HepG2 (cell line): ENCODE data around the gene APOM. TPM values are rescaled to one million over a fixed set of nuclear protein-coding genes. Genes with fewer than 3 reads are reported as not detected.

Source experiments
- AHDC1 ChIP-seq: sonication (generic); formaldehyde crosslinking; IDR thresholded peaks from 2 replicates; pipeline ENCODE4 v1.5.1; 2020; ENCODE audit warnings: mild to moderate bottlenecking, missing genetic modification reagents, borderline replicate concordance
- EED ChIP-seq: sonication (generic); formaldehyde crosslinking; IDR thresholded peaks from 2 replicates; pipeline ENCODE4 v1.5.0; 2020; ENCODE audit warnings: mild to moderate bottlenecking, missing genetic modification reagents
- ELF4 ChIP-seq: sonication (generic); formaldehyde crosslinking; IDR thresholded peaks from 2 replicates; pipeline ENCODE4 v1.5.0; 2020; ENCODE audit warnings: missing genetic modification reagents, mild to moderate bottlenecking, moderate library complexity, borderline replicate concordance
- EP300 ChIP-seq, 3 experiments: sonication (generic) in 1 of 3; formaldehyde crosslinking in 1 of 3; IDR thresholded peaks; 2 replicates each; pipeline versions ENCODE4 v1.5.1 to v1.6.1; 2011 to 2020; ENCODE audit warnings: low read depth in 2 of 3, low read length in 2 of 3, borderline replicate concordance in 1 of 3, improper control_type of control experiment in 1 of 3, mild to moderate bottlenecking in 1 of 3, missing genetic modification reagents in 1 of 3, moderate library complexity in 1 of 3
- GPN1 ChIP-seq: sonication (generic); formaldehyde crosslinking; IDR thresholded peaks from 2 replicates; pipeline ENCODE4 v1.5.1; 2020; ENCODE audit warnings: missing genetic modification reagents, borderline replicate concordance
- HDAC1 ChIP-seq: sonication (generic); formaldehyde crosslinking; IDR thresholded peaks from 2 replicates; pipeline ENCODE4 v1.5.1; 2020; ENCODE audit warnings: mild to moderate bottlenecking, missing genetic modification reagents
- IRF2 ChIP-seq: IDR thresholded peaks from 2 replicates; pipeline ENCODE4 v1.6.1; 2018; ENCODE audit warnings: missing genetic modification reagents, missing compliant biosample characterization
- KDM5B ChIP-seq: sonication (generic); formaldehyde crosslinking; IDR thresholded peaks from 2 replicates; pipeline ENCODE4 v1.4.0; 2020; ENCODE audit warnings: missing genetic modification reagents, mild to moderate bottlenecking, borderline replicate concordance
- NKX3-1 ChIP-seq: sonication (generic); formaldehyde crosslinking; IDR thresholded peaks from 2 replicates; pipeline ENCODE4 v1.5.0; 2020; ENCODE audit warnings: missing genetic modification reagents
- NR2F1 ChIP-seq, 2 experiments: fragments of 450-650 bp in 1 of 2; formaldehyde crosslinking in 1 of 2; IDR thresholded peaks; 2 replicates each; pipeline versions ENCODE4 v1.5.0 to v1.6.1; 2016 to 2020; ENCODE audit warnings: mild to moderate bottlenecking in 1 of 2, missing compliant biosample characterization in 1 of 2, missing genetic modification reagents in 1 of 2, moderate library complexity in 1 of 2
- POGZ ChIP-seq: sonication (generic); formaldehyde crosslinking; IDR thresholded peaks from 2 replicates; pipeline ENCODE4 v1.4.0; 2020; ENCODE audit warnings: mild to moderate bottlenecking, missing genetic modification reagents
- SOX13 ChIP-seq, 3 experiments: fragments of 450-650 bp in 1 of 3; sonication (generic) in 1 of 3; formaldehyde crosslinking in 1 of 3; IDR thresholded peaks in 2 of 3; conservative IDR thresholded peaks in 1 of 3; 2 replicates each; pipeline versions ENCODE4 v1.5.0 to v1.6.1; 2016 to 2020; ENCODE audit warnings: antibody characterized with exemption in 1 of 3, mild to moderate bottlenecking in 1 of 3, missing compliant biosample characterization in 1 of 3, missing genetic modification reagents in 1 of 3, moderate library complexity in 1 of 3
- ZNF264 ChIP-seq: sonication (generic); formaldehyde crosslinking; IDR thresholded peaks from 2 replicates; pipeline ENCODE4 v1.4.0; 2020; ENCODE audit warnings: missing genetic modification reagents
- ZNF274 ChIP-seq: sonication (generic); formaldehyde crosslinking; IDR thresholded peaks from 2 replicates; pipeline ENCODE4 v1.5.1; 2020; ENCODE audit warnings: mild to moderate bottlenecking, missing genetic modification reagents
- ZNF782 ChIP-seq: sonication (generic); formaldehyde crosslinking; IDR thresholded peaks from 2 replicates; pipeline ENCODE4 v1.4.0; 2020; ENCODE audit warnings: missing genetic modification reagents, mild to moderate bottlenecking, borderline replicate concordance
- polyA plus RNA-seq, 8 experiments: library from polyadenylated mRNA; depleted of rRNA in 3 of 8; stranded (reverse) in 7 of 8; unstranded in 1 of 8; fragments of >200 nt; fragmentation: Illumina TruSeq in 4 of 8; extraction: Trizol in 4 of 8; gene quantifications; 2 replicates each; pipeline versions ENCODE4 v1.2.1 to v1.2.3, GENCODE V29; 2011 to 2016; ENCODE audit warnings: low read depth in 4 of 8, missing spikeins in 1 of 8, mixed read lengths in 1 of 8; ENCODE audit not compliant: insufficient read depth in 1 of 8
- total RNA-seq, 5 experiments: library from RNA; depleted of rRNA; stranded (reverse); fragments of >200 nt; fragmentation: Illumina TruSeq; extraction: Trizol; gene quantifications; 2 replicates each; pipeline ENCODE4 v1.2.3, GENCODE V29; 2016; ENCODE audit warnings: low read depth in 1 of 5
- TF ChIP-seq, protein P1 (sequence below): IDR thresholded peaks from 2 replicates; pipeline ENCODE4 v1.6.1; 2016; ENCODE audit warnings: missing compliant biosample characterization, missing genetic modification reagents, borderline replicate concordance
- TF ChIP-seq, protein P2 (sequence below): sonication (generic); formaldehyde crosslinking; IDR thresholded peaks from 2 replicates; pipeline ENCODE4 v1.5.1; 2020; ENCODE audit warnings: missing genetic modification reagents, mild to moderate bottlenecking, borderline replicate concordance
- TF ChIP-seq, protein P3 (sequence below): sonication (generic); formaldehyde crosslinking; IDR thresholded peaks from 2 replicates; pipeline ENCODE4 v1.4.0; 2020; ENCODE audit warnings: missing genetic modification reagents, low read depth, mild to moderate bottlenecking, borderline replicate concordance

APOM gene
- total and polyA plus RNA-seq, 2 of the 13 experiments (the other 11 are each of a cell fraction or from before 2014, with no cell fraction given), result 98.2 to 1,140 TPM

DNA sequence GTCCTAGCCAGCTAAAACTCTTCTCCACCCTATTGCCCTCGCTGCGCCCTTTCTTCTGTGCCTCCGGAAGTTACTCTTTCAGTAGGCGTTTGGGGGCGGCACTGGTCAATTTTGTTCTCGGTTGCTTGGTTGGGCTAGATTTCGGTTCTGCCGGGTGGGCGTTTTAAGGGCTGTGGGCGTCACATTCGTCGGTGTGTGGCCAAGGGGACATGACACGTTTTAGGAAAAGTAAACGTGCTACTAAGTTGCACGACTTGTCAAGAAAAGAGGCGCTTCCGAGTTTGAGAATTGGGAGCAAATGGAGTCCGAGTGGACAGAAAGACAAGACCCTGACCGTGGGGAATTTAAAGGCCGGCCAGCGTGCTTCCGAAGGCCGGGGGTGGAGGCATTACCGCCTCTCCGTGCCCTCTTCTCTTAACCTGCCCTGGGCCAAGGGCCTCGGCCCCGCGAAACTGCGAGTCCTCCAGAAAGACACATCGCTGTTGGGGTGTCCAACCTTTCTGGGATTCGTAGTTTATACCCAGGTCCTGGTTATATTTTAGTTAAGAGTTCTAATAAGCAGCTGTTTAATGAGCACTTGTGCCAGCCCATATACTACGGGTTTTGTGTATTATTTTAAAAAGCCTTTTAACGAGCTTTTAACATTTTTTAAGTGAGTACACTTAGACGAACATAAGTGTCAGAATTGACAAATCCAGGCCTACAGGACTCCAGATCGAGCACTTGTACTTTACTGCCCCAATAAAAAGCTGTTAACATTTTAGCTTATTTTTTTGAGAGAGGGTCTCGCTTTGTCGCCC lies 2.6 kb upstream of the APOM start (continued):
- 0 out of 2 replicates have a peak, but pooled peaks have one; percentile 43 for TF ChIP-seq AHDC1 (CRISPR knock-in tag)
- peak; percentile 56; the same call in 1 of the 2 replicates for TF ChIP-seq KDM5B (CRISPR knock-in tag)
- peak; percentile 99 for TF ChIP-seq ZNF782 (CRISPR knock-in tag)
- no peak; a peak in 3 of 4 replicates for TF ChIP-seq EP300 (IDR thresholded peaks at IDR 0.05; ENCODE audit: low read depth in 2 of 2, low read length in 2 of 2)
- TF ChIP-seq EP300 (CRISPR knock-in tag; IDR thresholded peaks at IDR 0.05; ENCODE audit: borderline replicate concordance), result 0 out of 2 replicates have a peak, but pooled peaks have one; percentile 5
- peak in 1 of 2 experiments; percentile 16; a peak in 1 of 4 replicates for TF ChIP-seq NR2F1 (CRISPR knock-in tag; IDR thresholded peaks at IDR 0.05)
- peak; percentile 17 for TF ChIP-seq ZNF264 (CRISPR knock-in tag)
- TF ChIP-seq, protein P1, sequence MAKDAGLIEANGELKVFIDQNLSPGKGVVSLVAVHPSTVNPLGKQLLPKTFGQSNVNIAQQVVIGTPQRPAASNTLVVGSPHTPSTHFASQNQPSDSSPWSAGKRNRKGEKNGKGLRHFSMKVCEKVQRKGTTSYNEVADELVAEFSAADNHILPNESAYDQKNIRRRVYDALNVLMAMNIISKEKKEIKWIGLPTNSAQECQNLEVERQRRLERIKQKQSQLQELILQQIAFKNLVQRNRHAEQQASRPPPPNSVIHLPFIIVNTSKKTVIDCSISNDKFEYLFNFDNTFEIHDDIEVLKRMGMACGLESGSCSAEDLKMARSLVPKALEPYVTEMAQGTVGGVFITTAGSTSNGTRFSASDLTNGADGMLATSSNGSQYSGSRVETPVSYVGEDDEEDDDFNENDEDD (CRISPR knock-in tag), result no peak
- 0 out of 2 replicates have a peak, but pooled peaks have one; percentile 56 for TF ChIP-seq ELF4 (CRISPR knock-in tag)
- no peak; the same call in 1 of the 2 replicates for TF ChIP-seq POGZ
- TF ChIP-seq SOX13 (IDR thresholded peaks at IDR 0.05), result 0 out of 2 replicates have a peak, but pooled peaks have one; percentile 3
- no peak for TF ChIP-seq SOX13 (CRISPR knock-in tag; conservative IDR thresholded peaks at IDR 0.05 in 1 of 2, IDR thresholded peaks at IDR 0.05 in 1 of 2)
- TF ChIP-seq, protein P2, sequence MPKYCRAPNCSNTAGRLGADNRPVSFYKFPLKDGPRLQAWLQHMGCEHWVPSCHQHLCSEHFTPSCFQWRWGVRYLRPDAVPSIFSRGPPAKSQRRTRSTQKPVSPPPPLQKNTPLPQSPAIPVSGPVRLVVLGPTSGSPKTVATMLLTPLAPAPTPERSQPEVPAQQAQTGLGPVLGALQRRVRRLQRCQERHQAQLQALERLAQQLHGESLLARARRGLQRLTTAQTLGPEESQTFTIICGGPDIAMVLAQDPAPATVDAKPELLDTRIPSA (CRISPR knock-in tag), result no peak
- peak; percentile 44; the same call in 1 of the 2 replicates for TF ChIP-seq NKX3-1
- no peak for TF ChIP-seq ZNF274 (CRISPR knock-in tag)
- peak; percentile 13 for TF ChIP-seq HDAC1 (CRISPR knock-in tag)
- TF ChIP-seq, protein P3, sequence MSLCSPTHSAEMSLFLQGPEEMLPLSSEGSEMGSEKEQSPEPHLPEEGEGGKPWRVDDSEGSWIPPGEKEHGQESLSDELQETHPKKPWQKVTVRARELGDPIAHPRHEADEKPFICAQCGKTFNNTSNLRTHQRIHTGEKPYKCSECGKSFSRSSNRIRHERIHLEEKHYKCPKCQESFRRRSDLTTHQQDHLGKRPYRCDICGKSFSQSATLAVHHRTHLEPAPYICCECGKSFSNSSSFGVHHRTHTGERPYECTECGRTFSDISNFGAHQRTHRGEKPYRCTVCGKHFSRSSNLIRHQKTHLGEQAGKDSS (CRISPR knock-in tag), result 0 out of 2 replicates have a peak, but pooled peaks have one; percentile 65
- TF ChIP-seq IRF2, result peak; percentile 13; the same call in 1 of the 2 replicates
- no peak for TF ChIP-seq GPN1
- TF ChIP-seq EED (CRISPR knock-in tag), result no peak
